Measurements from ENCODE around the gene ABLIM3. TPM values are rescaled to one million over a fixed set of nuclear protein-coding genes. Genes with fewer than 3 reads are reported as not detected.

Gene ABLIM3
- total RNA-seq, 4 donors from 2014 or later = 2.6 to 49.5 (median 6.9) TPM

DNA sequence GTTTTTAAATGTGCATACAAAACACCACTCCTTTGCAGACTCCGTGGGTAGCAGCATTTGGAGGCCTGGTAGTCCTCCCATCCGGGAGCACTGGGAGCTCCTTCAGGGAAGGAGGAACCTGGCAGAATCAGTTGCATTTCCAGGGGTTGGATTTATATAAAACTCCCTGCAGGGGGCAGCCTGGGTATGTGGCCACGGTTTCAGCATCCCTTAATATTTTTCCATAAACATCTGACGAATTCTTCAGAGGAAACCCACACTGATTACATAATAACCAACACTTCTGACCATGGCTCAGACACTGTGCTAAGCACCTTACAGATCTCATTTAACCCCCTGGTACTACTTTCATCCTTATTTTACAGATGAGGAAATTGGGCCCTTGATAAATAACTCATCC is 124.3 kb downstream of the ABLIM3 start:
- Histone ChIP-seq H3K4me1 (no peaks in the 10 kb centered on the region), H3K27me3 (no peaks in the 10 kb centered on the region), H3K4me3 (no peak overlapping the region), H3K27ac (no peak overlapping the region), H3K36me3 (no peaks in the 10 kb centered on the region), H3K9me3 (no peaks in the 10 kb centered on the region)
- TF ChIP-seq, protein P1, sequence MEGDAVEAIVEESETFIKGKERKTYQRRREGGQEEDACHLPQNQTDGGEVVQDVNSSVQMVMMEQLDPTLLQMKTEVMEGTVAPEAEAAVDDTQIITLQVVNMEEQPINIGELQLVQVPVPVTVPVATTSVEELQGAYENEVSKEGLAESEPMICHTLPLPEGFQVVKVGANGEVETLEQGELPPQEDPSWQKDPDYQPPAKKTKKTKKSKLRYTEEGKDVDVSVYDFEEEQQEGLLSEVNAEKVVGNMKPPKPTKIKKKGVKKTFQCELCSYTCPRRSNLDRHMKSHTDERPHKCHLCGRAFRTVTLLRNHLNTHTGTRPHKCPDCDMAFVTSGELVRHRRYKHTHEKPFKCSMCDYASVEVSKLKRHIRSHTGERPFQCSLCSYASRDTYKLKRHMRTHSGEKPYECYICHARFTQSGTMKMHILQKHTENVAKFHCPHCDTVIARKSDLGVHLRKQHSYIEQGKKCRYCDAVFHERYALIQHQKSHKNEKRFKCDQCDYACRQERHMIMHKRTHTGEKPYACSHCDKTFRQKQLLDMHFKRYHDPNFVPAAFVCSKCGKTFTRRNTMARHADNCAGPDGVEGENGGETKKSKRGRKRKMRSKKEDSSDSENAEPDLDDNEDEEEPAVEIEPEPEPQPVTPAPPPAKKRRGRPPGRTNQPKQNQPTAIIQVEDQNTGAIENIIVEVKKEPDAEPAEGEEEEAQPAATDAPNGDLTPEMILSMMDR (IDR thresholded peaks at IDR 0.05) = peak in 3 of 4 experiments; percentile 22 to 51 (median 23)
- no peak for TF ChIP-seq POLR2A (IDR thresholded peaks at IDR 0.05)
- intact Hi-C loops (cut with DNase I; ENCODE audit: low total_unique reads) = no loop called here
- no peak for DNase-seq

DNA sequence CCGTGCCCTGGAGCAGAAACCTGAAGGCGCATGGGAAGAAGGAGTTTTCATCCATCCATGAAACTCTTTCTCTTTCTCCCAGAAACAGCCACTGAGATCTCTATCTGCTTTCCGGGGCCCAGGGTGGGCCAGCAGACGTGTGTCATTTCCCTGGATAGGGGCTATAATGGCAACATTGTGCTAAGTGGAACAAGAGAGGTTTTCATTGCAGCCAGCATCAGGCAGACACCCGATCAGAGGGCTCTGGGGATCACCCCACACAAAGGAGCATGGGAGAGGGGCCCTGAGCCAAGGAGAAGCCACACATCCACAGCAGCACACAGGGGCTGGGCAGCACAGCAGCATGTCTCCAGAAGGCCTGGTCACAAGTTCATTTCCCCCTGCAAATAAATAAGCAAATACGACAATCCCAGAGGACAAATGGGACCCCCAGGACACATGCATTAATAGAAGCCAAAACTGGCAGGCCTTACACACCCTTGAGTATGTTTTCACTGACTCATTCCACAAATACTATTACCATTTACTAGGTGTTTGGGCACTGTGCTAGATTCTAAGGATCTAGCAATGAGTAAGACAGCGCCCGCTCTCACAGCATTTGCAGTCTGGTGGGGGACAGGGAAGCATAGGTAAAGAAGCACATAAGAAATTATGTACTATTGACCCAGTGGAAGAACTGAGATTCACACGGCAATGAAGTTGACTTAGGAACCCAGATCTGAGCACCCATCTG is 126.1 kb downstream of the ABLIM3 start:
- no peaks in the 10 kb centered on the region for H3K36me3 ChIP-seq
- no peaks in the 10 kb centered on the region for H3K4me1 ChIP-seq
- TF ChIP-seq, protein P1 (IDR thresholded peaks at IDR 0.05) = no peak
- no peak for TF ChIP-seq POLR2A (IDR thresholded peaks at IDR 0.05)
- H3K27ac ChIP-seq = no peak overlapping the region
- no peaks in the 10 kb centered on the region for H3K9me3 ChIP-seq
- DNase-seq = no peak
- H3K4me3 ChIP-seq = no peak overlapping the region
- intact Hi-C loops (cut with DNase I; ENCODE audit: low total_unique reads) = no loop called here
- H3K27me3 ChIP-seq = no peaks in the 10 kb centered on the region

DNA sequence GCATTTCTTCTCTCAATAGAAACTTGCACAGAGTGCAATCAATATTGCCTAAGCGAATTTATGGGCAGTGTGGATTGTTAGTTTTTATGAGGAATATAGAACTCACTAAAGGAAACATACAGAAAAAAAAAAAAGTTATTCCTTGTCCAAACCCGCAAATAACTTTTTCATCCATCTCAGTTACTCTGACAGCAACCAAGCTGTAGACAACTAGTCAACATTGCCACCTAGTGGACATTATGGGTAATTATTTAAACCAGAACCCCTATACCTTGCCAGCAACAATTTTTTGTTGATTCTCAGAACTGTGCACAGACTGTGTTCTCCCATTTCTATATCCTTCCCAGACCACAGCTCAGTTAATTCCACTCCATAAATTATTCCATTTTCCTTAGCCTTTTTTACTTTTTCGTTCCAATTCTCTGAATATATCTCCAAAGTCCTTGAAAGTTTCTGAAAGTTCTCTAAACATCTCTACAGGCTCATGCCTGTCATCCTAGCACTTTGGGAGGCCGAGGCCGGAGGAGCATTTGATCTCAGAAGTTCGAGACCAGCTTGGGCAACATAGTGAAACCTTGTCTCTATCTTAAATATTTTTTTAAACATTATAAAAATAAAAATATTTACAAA is 127.8 kb downstream of the ABLIM3 start:
- DNase-seq = no peak
- Histone ChIP-seq H3K4me3 (no peak overlapping the region), H3K9me3 (no peaks in the 10 kb centered on the region), H3K27ac (no peak overlapping the region), H3K36me3 (no peaks in the 10 kb centered on the region), H3K27me3 (no peaks in the 10 kb centered on the region), H3K4me1 (peaks cover 0 to 4% of the 10 kb centered on the region in 2 donors)
- TF ChIP-seq, protein P1 (IDR thresholded peaks at IDR 0.05) = peak; percentile 50 to 69 (median 68)
- TF ChIP-seq POLR2A (IDR thresholded peaks at IDR 0.05) = no peak
- intact Hi-C loops (cut with DNase I; ENCODE audit: low total_unique reads) = no loop called here

DNA sequence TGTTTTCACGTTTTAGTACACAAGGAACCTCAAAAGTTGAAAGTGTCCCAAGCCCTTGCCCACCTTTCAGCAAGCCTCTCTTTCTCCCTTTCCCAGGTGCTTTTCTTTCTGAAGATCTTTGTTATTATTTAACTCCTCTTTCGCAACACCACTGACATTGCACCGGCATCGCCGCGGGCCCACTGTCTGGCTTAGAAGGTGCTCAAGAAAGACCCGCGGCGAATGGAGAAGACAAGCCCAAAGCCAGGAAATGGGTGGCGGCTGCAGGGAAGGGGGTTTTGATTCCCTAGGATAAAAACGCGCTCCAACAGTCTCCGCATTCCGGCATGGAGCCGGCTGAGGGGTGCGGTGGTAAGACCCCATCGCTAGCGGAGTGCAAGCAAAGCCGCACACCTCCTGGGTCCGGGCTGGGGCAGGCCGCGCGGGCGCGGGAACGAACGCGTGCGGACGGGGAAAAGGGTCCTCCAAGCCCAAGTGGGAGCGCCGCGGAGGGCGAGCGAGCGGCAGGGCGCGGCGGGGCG is 130.0 kb downstream of the ABLIM3 start:
- H3K36me3 ChIP-seq = no peaks in the 10 kb centered on the region
- no peaks in the 10 kb centered on the region for H3K9me3 ChIP-seq
- H3K4me1 ChIP-seq = peaks cover 0 to 4% of the 10 kb centered on the region in 2 donors
- no peak for DNase-seq
- intact Hi-C loops (cut with DNase I; ENCODE audit: low total_unique reads) = no loop called here
- peak overlapping the region; percentile 49 to 75 for H3K4me3 ChIP-seq
- H3K27me3 ChIP-seq = no peaks in the 10 kb centered on the region
- peak in 1 of 2 donors; percentile 17 for TF ChIP-seq POLR2A (IDR thresholded peaks at IDR 0.05)
- TF ChIP-seq, protein P1 (IDR thresholded peaks at IDR 0.05) = no peak
- peak overlapping the region; percentile 76 to 79 for H3K27ac ChIP-seq
